Measurements from ENCODE around the gene UBR4.

DNA sequence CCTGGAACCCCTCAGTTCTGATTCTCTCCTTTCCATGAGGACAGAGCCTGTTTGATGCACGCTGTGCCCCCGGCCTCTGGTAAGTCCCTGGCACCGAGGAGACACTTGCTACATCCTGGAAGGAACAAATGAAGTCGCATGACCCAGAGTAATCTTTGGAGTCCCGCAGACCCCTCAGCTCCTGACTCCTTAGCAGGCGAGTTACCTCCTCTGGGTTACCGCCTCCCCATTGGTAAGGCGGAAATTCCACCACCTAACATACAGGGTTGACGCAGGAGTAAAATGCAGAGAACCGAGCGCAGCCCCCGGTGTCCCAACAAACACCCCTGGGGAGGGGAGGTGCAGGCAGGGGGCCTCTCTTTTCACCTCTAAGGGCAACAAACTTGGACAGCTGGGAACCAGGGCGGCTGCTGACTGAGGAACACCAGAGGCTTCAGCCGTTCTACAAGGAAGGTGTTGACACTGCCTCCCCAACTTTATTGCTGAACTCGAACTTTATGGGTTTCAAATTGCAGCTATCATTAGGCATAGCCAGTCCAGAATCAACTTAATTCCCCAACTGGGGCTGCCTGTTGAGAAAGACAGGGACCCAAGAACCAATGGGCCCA is 138.3 kb downstream of the UBR4 start:
- TF ChIP-seq, protein P1, sequence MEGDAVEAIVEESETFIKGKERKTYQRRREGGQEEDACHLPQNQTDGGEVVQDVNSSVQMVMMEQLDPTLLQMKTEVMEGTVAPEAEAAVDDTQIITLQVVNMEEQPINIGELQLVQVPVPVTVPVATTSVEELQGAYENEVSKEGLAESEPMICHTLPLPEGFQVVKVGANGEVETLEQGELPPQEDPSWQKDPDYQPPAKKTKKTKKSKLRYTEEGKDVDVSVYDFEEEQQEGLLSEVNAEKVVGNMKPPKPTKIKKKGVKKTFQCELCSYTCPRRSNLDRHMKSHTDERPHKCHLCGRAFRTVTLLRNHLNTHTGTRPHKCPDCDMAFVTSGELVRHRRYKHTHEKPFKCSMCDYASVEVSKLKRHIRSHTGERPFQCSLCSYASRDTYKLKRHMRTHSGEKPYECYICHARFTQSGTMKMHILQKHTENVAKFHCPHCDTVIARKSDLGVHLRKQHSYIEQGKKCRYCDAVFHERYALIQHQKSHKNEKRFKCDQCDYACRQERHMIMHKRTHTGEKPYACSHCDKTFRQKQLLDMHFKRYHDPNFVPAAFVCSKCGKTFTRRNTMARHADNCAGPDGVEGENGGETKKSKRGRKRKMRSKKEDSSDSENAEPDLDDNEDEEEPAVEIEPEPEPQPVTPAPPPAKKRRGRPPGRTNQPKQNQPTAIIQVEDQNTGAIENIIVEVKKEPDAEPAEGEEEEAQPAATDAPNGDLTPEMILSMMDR (IDR thresholded peaks at IDR 0.05): no peak
- no peak for TF ChIP-seq POLR2A (IDR thresholded peaks at IDR 0.05)
